CD14-positive monocyte (primary cell): Measurements from ENCODE around the gene HBZ. TPM values are rescaled to one million over a fixed set of nuclear protein-coding genes. Genes with fewer than 3 reads are reported as not detected.
A peak's percentile ranks its signal among the peaks of the same experiment; 100 is the strongest.

Experiments used
- DNase-seq, 3 donors: peaks; one replicate each; pipeline ENCODE4 v3.0.0-alpha.2; 2011 to 2022
- H2AFZ ChIP-seq: 2 replicates; pipeline ENCODE4 v1.6.0; 2012; ENCODE audit warnings: mild to moderate bottlenecking, low read depth, low read length, inconsistent platforms; ENCODE audit not compliant: insufficient read depth, poor library complexity, severe bottlenecking
- H3K27ac ChIP-seq, 2 donors: 1 replicate in 1 of 2; 2 replicates in 1 of 2; pipeline ENCODE4 v1.5.1; 2012 to 2013; ENCODE audit warnings: low read length in 2 of 2, control low read depth in 1 of 2, inconsistent platforms in 1 of 2, low read depth in 1 of 2, mild to moderate bottlenecking in 1 of 2
- H3K27me3 ChIP-seq, 2 donors: one replicate each; pipeline versions ENCODE4 v1.6.0 to v1.6.1; 2011 to 2013; ENCODE audit warnings: low read length in 2 of 2; ENCODE audit not compliant: control insufficient read depth in 2 of 2, insufficient read depth in 2 of 2
- H3K36me3 ChIP-seq, 2 donors: replicated peaks in 1 of 2; 1 replicate in 1 of 2; 2 replicates in 1 of 2; pipeline versions ENCODE4 v1.5.1 to v1.6.1; 2012 to 2013; ENCODE audit warnings: low read length in 2 of 2, control low read depth in 1 of 2, inconsistent platforms in 1 of 2, mild to moderate bottlenecking in 1 of 2; ENCODE audit not compliant: insufficient read depth in 2 of 2, control insufficient read depth in 1 of 2
- H3K4me1 ChIP-seq, 2 donors: 1 replicate in 1 of 2; 2 replicates in 1 of 2; pipeline versions ENCODE4 v1.5.1 to v1.6.1; 2012 to 2013; ENCODE audit warnings: low read length in 2 of 2, control low read depth in 1 of 2, inconsistent platforms in 1 of 2, mild to moderate bottlenecking in 1 of 2, moderate library complexity in 1 of 2; ENCODE audit not compliant: insufficient read depth in 2 of 2, control insufficient read depth in 1 of 2
- H3K4me2 ChIP-seq: replicated peaks from 2 replicates; pipeline ENCODE3; 2012; ENCODE audit warnings: low read length, moderate library complexity, mild to moderate bottlenecking; ENCODE audit not compliant: poor library complexity, severe bottlenecking; ENCODE audit errors: extremely low read depth
- H3K4me3 ChIP-seq, 3 experiments: fragments of 200-600 bp in 1 of 3; sonication (generic) in 1 of 3; replicated peaks in 1 of 3; 1 replicate in 2 of 3; 2 replicates in 1 of 3; pipeline ENCODE4 v1.5.1; 2011 to 2013; ENCODE audit warnings: low read length in 3 of 3, mild to moderate bottlenecking in 3 of 3, control low read depth in 2 of 3, low read depth in 2 of 3, inconsistent platforms in 1 of 3, moderate library complexity in 1 of 3
- H3K79me2 ChIP-seq: 2 replicates; pipeline ENCODE4 v1.6.0; 2012; ENCODE audit warnings: mild to moderate bottlenecking, control low read depth, inconsistent platforms, low read length, moderate library complexity; ENCODE audit not compliant: insufficient read depth
- H3K9ac ChIP-seq: 2 replicates; pipeline ENCODE4 v1.6.0; 2017; ENCODE audit warnings: low read length, mild to moderate bottlenecking; ENCODE audit not compliant: insufficient read depth, poor library complexity, severe bottlenecking
- H3K9me3 ChIP-seq, 2 donors: replicated peaks in 1 of 2; 1 replicate in 1 of 2; 2 replicates in 1 of 2; pipeline versions ENCODE4 v1.5.1 to v1.6.1; 2012 to 2013; ENCODE audit warnings: low read length in 2 of 2, control low read depth in 1 of 2; ENCODE audit not compliant: control insufficient read depth in 1 of 2, insufficient read depth in 1 of 2
- H4K20me1 ChIP-seq: 2 replicates; pipeline ENCODE4 v1.6.0; 2012; ENCODE audit warnings: mild to moderate bottlenecking, low read length, control low read depth, moderate library complexity; ENCODE audit not compliant: insufficient read depth
- H3K27ac Mint-ChIP-seq, 7 donors: one replicate each; pipeline ENCODE4 v1.8.0; 2020; ENCODE audit warnings: mild to moderate bottlenecking in 7 of 7, mixed read lengths in 7 of 7, moderate library complexity in 6 of 7, inconsistent platforms in 2 of 7
- H3K27me3 Mint-ChIP-seq, 3 donors: one replicate each; pipeline ENCODE4 v1.8.0; 2021 to 2022; ENCODE audit warnings: low read depth in 3 of 3, mild to moderate bottlenecking in 3 of 3, mixed read lengths in 3 of 3, moderate library complexity in 3 of 3, inconsistent platforms in 1 of 3
- H3K36me3 Mint-ChIP-seq, 2 donors: one replicate each; pipeline ENCODE4 v1.8.0; 2020; ENCODE audit warnings: mixed read lengths in 2 of 2, inconsistent platforms in 1 of 2, mild to moderate bottlenecking in 1 of 2
- H3K4me1 Mint-ChIP-seq: one replicate; pipeline ENCODE4 v1.8.0; 2020; ENCODE audit warnings: mild to moderate bottlenecking, mixed read lengths
- H3K4me3 Mint-ChIP-seq, 2 donors: one replicate each; pipeline ENCODE4 v1.8.0; 2020; ENCODE audit warnings: mild to moderate bottlenecking in 2 of 2, mixed read lengths in 2 of 2, moderate library complexity in 1 of 2
- H3K9me3 Mint-ChIP-seq, 7 donors: one replicate each; pipeline ENCODE4 v1.8.0; 2020 to 2022; ENCODE audit warnings: mixed read lengths in 7 of 7, mild to moderate bottlenecking in 6 of 7, moderate library complexity in 6 of 7, inconsistent platforms in 2 of 7
- CTCF ChIP-seq: fragments of 200-600 bp; IDR thresholded peaks from one replicate; pipeline ENCODE4 v1.8.0; 2022; ENCODE audit warnings: antibody characterized with exemption, mild to moderate bottlenecking
- WGBS: methylation state at CpG from one replicate; pipeline ENCODE4 v1.1.5; 2013; ENCODE audit warnings: missing lambda C conversion rate; ENCODE audit not compliant: insufficient coverage; 5-methylcytosine and 5-hydroxymethylcytosine counted together
- intact Hi-C, 2 donors: fragments of 100-400 bp; cut with micrococcal nuclease; formaldehyde crosslinking; loops; one replicate each; pipeline versions ENCODE4 v1.15.0 to v1.15.1; 2023
- polyA plus RNA-seq, 3 donors: library from polyadenylated mRNA; depleted of rRNA in 1 of 3; unstranded in 2 of 3; stranded (reverse) in 1 of 3; fragments of 300-500 nt in 2 of 3; fragments of >200 nt in 1 of 3; fragmentation: Illumina TruSeq in 2 of 3; gene quantifications; 1 replicate in 2 of 3; 2 replicates in 1 of 3; pipeline ENCODE4 v1.2.3, GENCODE V29; 2012 to 2021

Gene HBZ
- polyA plus RNA-seq, 3 donors, result not detected

- H3K9me3 Mint-ChIP-seq, result peaks cover 0 to 20% (median 4%) of the 10 kb centered on the region in 7 donors
- no peak overlapping the region for H3K27ac Mint-ChIP-seq
- no peak overlapping the region for H3K4me3 ChIP-seq
- no peak overlapping the region for H3K27ac ChIP-seq
- H3K4me3 Mint-ChIP-seq, result peak overlapping the region in 1 of 2 donors; percentile 65
- no peak overlapping the region for H3K9ac ChIP-seq
- H3K27me3 Mint-ChIP-seq, result peaks cover 56 to 79% (median 69%) of the 10 kb centered on the region in 3 donors
- H2AFZ ChIP-seq, result no peak overlapping the region
- no peaks in the 10 kb centered on the region for H4K20me1 ChIP-seq
- H3K4me1 ChIP-seq, result peaks cover 8 to 17% of the 10 kb centered on the region in 2 donors
- H3K27me3 ChIP-seq, result peaks cover 45 to 70% of the 10 kb centered on the region in 2 donors
- H3K36me3 Mint-ChIP-seq, result peaks cover 3 to 4% of the 10 kb centered on the region in 2 donors
- intact Hi-C loops, result no loop called here
- H3K36me3 ChIP-seq, result no peaks in the 10 kb centered on the region
- H3K4me2 ChIP-seq, result no peak overlapping the region
- TF ChIP-seq CTCF, result no peak
- 61% methylated on average over 3 of the region's 11 CpGs for WGBS
- H3K79me2 ChIP-seq, result no peaks in the 10 kb centered on the region
- no peak for DNase-seq
- peaks cover 13% of the 10 kb centered on the region for H3K4me1 Mint-ChIP-seq
- peaks cover 0 to 9% of the 10 kb centered on the region in 2 donors for H3K9me3 ChIP-seq
Measured at GRCh38 chr16:177981-178667, 25.7 kb downstream of the HBZ start.

GRCh38 chr16:178668-179015 is 26.2 kb downstream of the HBZ start:
- Mint-ChIP-seq H3K4me1 (peaks cover 11% of the 10 kb centered on the region), H3K9me3 (peaks cover 0 to 20% (median 4%) of the 10 kb centered on the region in 7 donors), H3K36me3 (peaks cover 3 to 4% of the 10 kb centered on the region in 2 donors), H3K27me3 (peaks cover 51 to 74% (median 64%) of the 10 kb centered on the region in 3 donors), H3K27ac (no peak overlapping the region), H3K4me3 (peak overlapping the region in 1 of 2 donors; percentile 65)
- no peaks in the 10 kb centered on the region for H4K20me1 ChIP-seq
- no peaks in the 10 kb centered on the region for H3K79me2 ChIP-seq
- H2AFZ ChIP-seq, result no peak overlapping the region
- peaks cover 8 to 17% of the 10 kb centered on the region in 2 donors for H3K4me1 ChIP-seq
- no peak overlapping the region for H3K9ac ChIP-seq
- no peak for TF ChIP-seq CTCF
- intact Hi-C loops, result no loop called here
- peaks cover 0 to 9% of the 10 kb centered on the region in 2 donors for H3K9me3 ChIP-seq
- no peak overlapping the region for H3K4me2 ChIP-seq
- WGBS, result 74% methylated on average over 3 of the region's 11 CpGs
- H3K4me3 ChIP-seq, result no peak overlapping the region
- no peak overlapping the region for H3K27ac ChIP-seq
- no peaks in the 10 kb centered on the region for H3K36me3 ChIP-seq
- H3K27me3 ChIP-seq, result peaks cover 43 to 65% of the 10 kb centered on the region in 2 donors
- no peak for DNase-seq
